ENCODE results near the gene C21orf58. TPM values are rescaled to one million over a fixed set of nuclear protein-coding genes. Genes with fewer than 3 reads are reported as not detected.
A peak's percentile ranks its signal among the peaks of the same experiment; 100 is the strongest.

The C21orf58 gene
- total RNA-seq, 4 donors from 2014 or later: 0.44 to 2.4 (median 0.91) TPM

DNA sequence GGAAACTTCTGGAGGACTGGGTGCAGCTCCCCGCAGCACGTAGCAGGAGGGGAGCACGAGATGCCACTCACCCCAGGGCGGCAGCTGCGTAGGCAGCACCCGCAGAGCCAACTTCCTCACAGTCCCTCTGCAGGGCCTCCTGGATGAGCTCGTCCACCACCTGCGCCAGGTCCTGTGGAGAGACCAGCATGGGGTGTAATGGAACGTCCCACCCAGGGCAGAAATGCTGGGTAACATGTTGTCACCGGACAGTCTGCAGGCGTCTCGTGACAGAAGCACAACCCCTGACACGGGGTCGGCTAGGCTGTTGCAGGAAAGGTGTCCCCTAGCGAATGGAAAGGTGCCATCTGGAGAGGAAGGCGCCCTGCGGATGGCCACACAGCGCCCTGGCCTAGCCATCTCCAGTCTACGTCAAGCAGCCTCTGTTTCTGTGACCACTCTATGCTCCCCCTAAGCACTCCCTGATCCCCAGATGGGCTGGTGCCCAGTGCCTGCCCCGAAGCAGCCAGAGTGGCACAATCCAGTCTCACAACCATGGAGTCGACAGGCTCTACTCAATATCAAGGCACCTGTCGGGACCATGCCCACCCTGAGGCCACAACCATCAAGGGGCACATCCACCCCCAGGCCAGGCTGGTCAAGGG is 59.5 kb downstream of the C21orf58 start:
- ATAC-seq (ENCODE audit: low FRiP score): peak; percentile 26
- TF ChIP-seq, protein P1, sequence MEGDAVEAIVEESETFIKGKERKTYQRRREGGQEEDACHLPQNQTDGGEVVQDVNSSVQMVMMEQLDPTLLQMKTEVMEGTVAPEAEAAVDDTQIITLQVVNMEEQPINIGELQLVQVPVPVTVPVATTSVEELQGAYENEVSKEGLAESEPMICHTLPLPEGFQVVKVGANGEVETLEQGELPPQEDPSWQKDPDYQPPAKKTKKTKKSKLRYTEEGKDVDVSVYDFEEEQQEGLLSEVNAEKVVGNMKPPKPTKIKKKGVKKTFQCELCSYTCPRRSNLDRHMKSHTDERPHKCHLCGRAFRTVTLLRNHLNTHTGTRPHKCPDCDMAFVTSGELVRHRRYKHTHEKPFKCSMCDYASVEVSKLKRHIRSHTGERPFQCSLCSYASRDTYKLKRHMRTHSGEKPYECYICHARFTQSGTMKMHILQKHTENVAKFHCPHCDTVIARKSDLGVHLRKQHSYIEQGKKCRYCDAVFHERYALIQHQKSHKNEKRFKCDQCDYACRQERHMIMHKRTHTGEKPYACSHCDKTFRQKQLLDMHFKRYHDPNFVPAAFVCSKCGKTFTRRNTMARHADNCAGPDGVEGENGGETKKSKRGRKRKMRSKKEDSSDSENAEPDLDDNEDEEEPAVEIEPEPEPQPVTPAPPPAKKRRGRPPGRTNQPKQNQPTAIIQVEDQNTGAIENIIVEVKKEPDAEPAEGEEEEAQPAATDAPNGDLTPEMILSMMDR (IDR thresholded peaks at IDR 0.05): no peak
- DNase-seq (ENCODE audit: low spot score): no peak

DNA sequence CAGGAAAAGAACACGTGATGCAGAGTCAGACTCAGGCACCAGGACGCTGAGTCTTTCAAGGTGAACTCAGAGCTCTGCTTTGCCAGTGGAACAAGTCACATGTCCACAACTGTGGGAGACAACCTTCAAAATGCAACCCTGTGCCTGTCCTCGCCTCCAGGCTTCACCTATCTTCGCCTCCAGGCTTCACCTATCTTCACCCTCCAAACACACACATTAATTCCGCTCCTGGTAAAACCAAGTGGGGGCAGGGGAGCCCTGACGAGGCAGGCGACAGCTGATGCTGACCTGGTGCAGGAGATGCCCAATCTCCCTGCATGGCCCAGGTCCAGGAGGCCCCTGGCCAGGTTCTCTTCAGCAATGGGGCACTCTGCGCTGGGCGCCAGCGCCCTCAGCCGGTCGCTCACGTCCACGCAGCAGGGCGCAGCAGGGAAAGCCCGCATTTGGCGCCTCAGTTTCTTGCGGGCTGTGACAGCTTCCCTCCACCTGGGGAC is 67.1 kb downstream of the C21orf58 start:
- ATAC-seq (ENCODE audit: low FRiP score): no peak

DNA sequence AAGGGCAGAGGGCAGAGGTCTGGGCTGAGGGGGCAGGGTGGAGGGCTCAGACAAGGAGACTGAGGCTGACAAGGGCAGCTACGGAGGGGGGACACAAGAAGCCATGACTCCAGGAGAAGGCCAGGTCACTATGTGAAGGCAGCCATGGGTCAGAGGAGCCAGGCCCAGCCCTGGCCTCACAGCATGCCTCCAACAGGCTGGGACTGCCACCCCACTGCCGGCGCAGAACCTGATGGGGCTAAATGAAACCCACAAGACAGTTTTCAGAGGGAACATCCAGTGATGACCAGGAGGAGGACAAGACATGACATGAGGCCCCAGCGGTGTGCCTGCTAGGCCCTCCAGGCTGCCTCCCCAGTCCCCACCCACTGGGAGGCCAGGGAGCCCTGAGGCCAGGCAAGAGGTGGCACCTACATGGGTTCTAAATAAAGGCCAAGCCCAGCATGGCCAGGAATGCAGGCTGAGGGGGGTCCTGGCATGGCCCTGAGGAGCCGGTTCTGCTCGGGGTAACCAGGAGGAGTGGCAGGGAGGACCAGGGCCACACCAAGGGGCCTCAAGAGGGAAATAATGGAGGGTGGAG is 67.8 kb downstream of the C21orf58 start:
- TF ChIP-seq, protein P1 (IDR thresholded peaks at IDR 0.05): no peak
- DNase-seq (ENCODE audit: low spot score) (no peak), ATAC-seq (ENCODE audit: low FRiP score) (no peak)

More for the DNA sequence above, 67.1 kb downstream of the C21orf58 start:
- TF ChIP-seq, protein P1 (IDR thresholded peaks at IDR 0.05): no peak
- no peak for DNase-seq (ENCODE audit: low spot score)

DNA sequence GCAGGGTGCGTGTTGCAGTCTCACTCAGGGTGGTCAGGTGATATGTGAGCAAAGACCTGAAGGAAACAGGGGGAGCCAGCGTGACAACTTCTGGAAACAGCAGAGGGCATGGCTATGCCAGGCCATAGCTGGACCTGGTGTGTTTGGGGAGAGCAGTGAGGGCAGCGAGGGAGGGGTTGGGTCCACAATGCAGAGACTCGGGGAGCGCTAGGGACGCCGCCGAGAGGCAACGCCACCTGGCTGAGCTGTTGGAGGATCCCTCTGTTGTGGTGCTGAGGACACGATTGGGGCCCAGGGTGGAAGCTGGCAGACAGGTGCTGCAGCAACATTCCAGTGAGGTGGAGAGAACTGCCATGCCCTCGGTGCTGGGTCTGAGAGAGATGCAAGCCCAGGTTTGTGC is 68.5 kb downstream of the C21orf58 start:
- TF ChIP-seq, protein P1 (IDR thresholded peaks at IDR 0.05): no peak
- no peak for DNase-seq (ENCODE audit: low spot score)
- no peak for ATAC-seq (ENCODE audit: low FRiP score)

DNA sequence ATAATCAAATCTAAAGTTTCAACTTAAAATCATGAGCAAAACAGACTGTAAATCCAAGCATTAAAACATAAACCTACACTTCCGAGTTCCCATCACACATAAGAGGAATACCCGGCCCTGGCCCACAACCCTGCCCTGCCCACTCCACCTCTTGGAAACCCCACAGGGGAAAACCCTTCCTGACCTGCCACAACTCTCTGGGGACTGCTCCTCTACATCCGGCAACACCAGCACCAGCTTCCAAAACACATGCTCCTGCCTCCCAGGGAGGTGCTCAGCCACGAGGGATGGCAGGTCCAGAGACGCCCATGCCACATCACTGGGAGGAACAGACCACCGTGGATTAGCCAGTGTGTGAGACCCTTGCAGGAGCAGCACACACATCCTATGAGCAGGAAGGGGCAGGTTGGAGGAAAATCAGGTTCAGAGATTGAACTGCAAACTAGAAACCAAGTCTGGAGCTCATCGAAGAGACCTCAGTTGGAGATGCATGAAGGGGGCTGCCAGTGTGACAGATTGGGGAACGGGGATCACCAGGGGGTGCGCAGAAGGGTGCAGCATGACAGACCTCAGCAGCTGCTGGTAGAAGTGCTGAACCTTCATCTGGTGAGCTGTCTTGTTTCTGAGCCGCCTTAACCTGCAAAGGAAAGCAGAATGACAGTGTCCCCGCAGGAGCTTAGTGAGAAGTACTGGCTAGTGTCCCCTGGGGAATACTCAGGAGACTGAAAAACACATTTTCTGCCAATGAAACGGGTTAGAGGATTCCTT is 69.3 kb downstream of the C21orf58 start:
- no peak for ATAC-seq (ENCODE audit: low FRiP score)
- DNase-seq (ENCODE audit: low spot score): no peak
- TF ChIP-seq, protein P1 (IDR thresholded peaks at IDR 0.05): no peak

DNA sequence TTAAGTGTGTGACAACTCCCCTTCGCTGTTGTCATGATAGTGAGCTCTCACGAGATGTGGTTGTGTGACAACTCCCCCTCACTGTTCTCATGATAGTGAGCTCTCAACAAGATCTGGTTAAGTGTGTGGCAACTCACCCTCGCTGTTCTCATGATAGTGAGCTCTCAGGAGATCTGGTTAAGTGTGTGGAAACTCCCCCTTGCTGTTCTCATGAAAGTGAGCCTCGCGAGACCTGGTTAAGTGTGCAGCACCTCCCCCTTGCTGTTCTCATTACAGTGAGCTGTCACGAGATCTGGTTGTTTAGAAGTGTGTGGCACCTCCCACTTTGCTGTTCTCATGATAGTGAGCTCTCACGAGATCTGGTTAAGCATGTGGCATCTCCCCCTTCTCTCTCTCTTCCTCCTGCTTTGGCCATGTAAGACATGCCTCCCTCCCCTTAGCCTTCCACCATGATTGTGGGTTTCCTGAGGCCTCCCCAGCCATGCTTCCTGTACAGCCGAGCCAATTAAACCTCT is 70.0 kb downstream of the C21orf58 start:
- DNase-seq (ENCODE audit: low spot score): no peak
- ATAC-seq (ENCODE audit: low FRiP score): no peak
- TF ChIP-seq, protein P1 (IDR thresholded peaks at IDR 0.05): no peak
